ENCODE results near the gene STK25. TPM values are rescaled to one million over a fixed set of nuclear protein-coding genes. Genes with fewer than 3 reads are reported as not detected.

STK25 gene
- 182 and 198 TPM in 2 replicates for total RNA-seq (ENCODE audit: low replicate concordance)
- long read RNA-seq, full-length matches to known transcripts = 23 of 39 reads
- long read RNA-seq, partial matches to known transcripts = 8 of 39 reads
- long read RNA-seq, other reads (novel, unspliced or antisense) = 8 of 39 reads

- Mint-ChIP-seq H3K9me3 (no peaks in the 10 kb centered on the region), H3K27ac (peak within 1 kb of the TSS; percentile 86), H3K4me3 (peak within 1 kb of the TSS; percentile 94), H3K36me3 (no peaks in the 10 kb centered on the region), H3K4me1 (ENCODE audit: unreplicated experiment) (peaks cover 10% of the 10 kb centered on the region), H3K27me3 (no peaks in the 10 kb centered on the region)
- peak; percentile 99 for DNase-seq (ENCODE audit: extremely low spot score, unreplicated experiment)
- peak; percentile 37 for TF ChIP-seq CTCF (conservative IDR thresholded peaks at IDR 0.05)
Measured at GRCh38 chr2:241508240-241509154, at the start of gene STK25. STK25 (minus strand) TSS chr2:241508584; CDS start chr2:241508035, 549 bp downstream.

- H3K4me1 Mint-ChIP-seq (ENCODE audit: unreplicated experiment) = no peaks in the 10 kb centered on the region
- H3K4me3 Mint-ChIP-seq = no peak overlapping the region
- TF ChIP-seq CTCF (conservative IDR thresholded peaks at IDR 0.05) = no peak
- H3K27ac Mint-ChIP-seq = no peak overlapping the region
- peaks cover 23% of the 10 kb centered on the region for H3K27me3 Mint-ChIP-seq
- H3K9me3 Mint-ChIP-seq = peaks cover 4% of the 10 kb centered on the region
- peaks cover 4% of the 10 kb centered on the region for H3K36me3 Mint-ChIP-seq
- DNase-seq (ENCODE audit: extremely low spot score, unreplicated experiment) = no peak
Measured at GRCh38 chr2:241556746-241557145, 48.4 kb upstream of the STK25 start.

DNA sequence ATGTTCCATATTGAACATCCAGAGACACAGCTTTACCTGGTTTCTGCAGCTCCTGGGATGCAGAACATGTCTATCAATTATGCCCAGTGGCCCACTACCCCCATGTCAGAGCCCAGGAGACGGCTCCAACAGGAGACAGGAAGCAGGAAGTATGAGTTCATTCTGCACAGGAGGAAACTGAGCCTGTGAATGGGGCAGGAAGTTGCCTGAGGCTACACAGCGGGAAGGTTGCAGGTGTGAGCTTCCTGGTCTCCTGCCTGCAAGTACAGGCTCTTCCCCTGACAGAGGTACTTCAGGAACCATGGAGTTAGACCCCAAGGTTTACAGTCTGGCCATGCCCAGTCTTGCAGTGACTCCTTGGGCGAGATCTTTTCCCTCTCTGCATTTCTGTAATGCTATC lies 47.3 kb upstream of the STK25 start:
- Mint-ChIP-seq H3K9me3 (peaks cover 4% of the 10 kb centered on the region), H3K27ac (no peak overlapping the region), H3K4me3 (no peak overlapping the region), H3K36me3 (peaks cover 4% of the 10 kb centered on the region), H3K4me1 (ENCODE audit: unreplicated experiment) (no peaks in the 10 kb centered on the region), H3K27me3 (peaks cover 23% of the 10 kb centered on the region)
- DNase-seq (ENCODE audit: extremely low spot score, unreplicated experiment) = no peak
- no peak for TF ChIP-seq CTCF (conservative IDR thresholded peaks at IDR 0.05)

DNA sequence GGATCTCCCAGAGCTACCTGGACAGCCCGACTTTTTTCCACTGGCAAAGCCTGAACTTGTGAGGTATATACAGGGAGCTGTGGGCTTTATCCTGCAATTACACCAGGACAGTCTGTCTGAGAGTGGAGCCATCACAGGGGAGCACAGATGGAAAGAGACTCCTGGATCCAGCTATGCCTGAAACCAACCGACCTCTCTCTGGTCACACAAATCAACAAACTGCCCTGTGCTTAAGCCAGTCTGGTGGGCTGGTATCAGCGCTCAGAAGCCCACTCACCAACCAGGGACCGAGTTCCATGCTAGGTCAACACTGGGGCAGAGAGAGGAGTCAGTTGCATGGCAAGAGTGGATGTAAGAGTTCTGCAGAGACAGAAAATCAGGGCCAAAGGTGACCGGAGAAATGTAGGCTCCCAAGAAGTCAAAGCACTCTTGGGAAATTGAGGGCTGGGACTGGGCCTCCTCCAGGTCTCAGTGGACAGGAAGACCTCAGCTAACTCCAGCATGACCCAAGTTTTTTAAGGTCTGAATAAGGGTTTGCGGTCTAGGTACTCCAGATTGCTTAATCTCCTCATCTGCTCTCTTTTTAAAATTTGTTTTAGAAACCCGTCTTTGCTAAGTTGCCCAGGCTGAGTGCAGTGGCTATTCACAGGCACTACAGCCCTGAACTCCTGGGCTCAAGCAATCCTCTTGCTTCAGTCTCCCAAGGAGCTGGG lies 46.4 kb upstream of the STK25 start:
- Mint-ChIP-seq H3K4me3 (no peak overlapping the region), H3K36me3 (peaks cover 4% of the 10 kb centered on the region), H3K27me3 (peaks cover 23% of the 10 kb centered on the region), H3K4me1 (ENCODE audit: unreplicated experiment) (no peaks in the 10 kb centered on the region), H3K27ac (peak overlapping the region; percentile 16), H3K9me3 (peaks cover 4% of the 10 kb centered on the region)
- TF ChIP-seq CTCF (conservative IDR thresholded peaks at IDR 0.05) = no peak
- DNase-seq (ENCODE audit: extremely low spot score, unreplicated experiment) = no peak

GRCh38 chr2:241553981-241554380 lies 45.6 kb upstream of the STK25 start:
- DNase-seq (ENCODE audit: extremely low spot score, unreplicated experiment) = no peak
- Mint-ChIP-seq H3K9me3 (peaks cover 4% of the 10 kb centered on the region), H3K36me3 (peaks cover 4% of the 10 kb centered on the region), H3K27ac (peak overlapping the region; percentile 75), H3K4me1 (ENCODE audit: unreplicated experiment) (no peaks in the 10 kb centered on the region), H3K4me3 (no peak overlapping the region), H3K27me3 (peaks cover 23% of the 10 kb centered on the region)
- TF ChIP-seq CTCF (conservative IDR thresholded peaks at IDR 0.05) = no peak

Measured in type B pancreatic cell (in vitro differentiated cells).